GM04503 (cell line): ENCODE results near the gene TTN.

Experiments
- DNase-seq: peaks from one replicate; pipeline ENCODE4 v3.0.0-alpha.2; 2012; ENCODE audit warnings: low read depth

TTN gene

DNA sequence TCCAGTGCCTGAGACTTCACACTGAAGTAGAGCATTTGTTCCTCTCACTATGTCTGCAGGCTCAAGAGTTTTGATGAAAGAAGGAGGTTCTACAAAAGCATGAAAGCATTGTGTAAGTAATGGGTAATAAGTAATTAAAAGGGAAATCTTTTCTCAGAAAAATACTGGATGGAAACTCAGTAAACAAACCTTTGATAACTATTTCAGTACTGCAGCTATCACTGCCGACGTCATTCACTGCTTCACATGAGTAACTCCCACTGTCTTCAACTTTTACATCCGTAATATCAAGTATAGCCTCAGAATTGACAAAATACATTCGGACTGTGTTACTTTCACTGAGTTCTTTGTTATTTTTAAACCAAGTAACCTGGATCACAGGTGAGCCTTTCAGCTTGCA lies 72.7 kb downstream of the TTN start:
- DNase-seq, result no peak

DNA sequence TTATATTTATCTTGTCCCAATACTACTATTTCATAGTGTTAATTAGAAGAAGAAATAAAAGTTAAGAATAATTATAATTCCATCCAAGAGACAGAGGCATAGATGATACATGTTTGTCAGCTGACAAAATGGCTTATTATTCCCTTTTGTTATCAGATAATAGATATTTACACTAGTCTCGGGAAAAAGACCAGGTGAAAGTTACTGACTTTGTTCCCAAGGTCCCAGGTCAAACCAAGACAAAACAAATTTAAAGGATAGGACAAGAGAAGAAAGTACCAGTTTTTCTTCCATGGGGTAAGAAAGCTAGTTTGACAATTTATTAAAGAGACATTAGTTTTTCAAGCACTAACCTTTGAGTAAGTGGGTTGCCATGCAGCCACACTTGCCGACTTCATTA lies 73.2 kb downstream of the TTN start:
- no peak for DNase-seq

DNA sequence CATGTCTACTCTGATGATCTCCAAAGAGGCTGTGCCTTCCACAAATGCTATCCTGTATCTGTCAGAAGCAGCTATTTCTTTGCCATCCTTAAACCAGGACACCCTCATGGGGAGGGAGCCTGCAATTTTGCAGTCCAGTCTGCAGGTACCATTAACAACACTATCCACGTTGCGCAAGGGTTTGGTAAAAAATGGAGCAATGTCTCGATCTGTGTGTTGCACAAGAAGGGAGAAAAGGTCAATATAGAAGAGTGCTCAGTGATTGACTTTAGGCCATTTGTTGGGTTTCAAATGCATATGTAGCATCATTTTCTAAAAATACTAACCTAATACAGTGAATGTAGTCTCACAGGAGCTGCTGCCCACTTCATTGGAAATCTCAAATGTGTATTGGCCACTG lies 74.3 kb downstream of the TTN start:
- no peak for DNase-seq

DNA sequence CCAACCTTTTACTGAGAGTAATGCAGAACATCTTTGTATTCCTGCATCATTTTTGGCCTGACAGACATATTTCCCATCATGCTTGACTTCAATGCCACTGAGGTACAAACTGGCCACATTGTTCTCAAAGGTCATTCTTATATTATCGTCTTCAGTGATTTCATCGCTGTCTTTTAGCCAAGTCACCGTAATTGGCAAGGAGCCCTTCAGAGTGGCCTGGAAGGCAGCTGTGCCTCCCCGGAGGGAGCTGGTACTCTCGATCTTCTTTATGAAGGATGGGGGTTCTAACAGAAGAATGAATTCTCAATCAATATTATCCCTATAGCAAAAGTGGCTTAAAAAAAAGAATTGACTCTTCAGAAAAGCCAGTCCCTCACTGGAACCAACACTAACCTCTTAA lies 75.9 kb downstream of the TTN start:
- no peak for DNase-seq

DNA sequence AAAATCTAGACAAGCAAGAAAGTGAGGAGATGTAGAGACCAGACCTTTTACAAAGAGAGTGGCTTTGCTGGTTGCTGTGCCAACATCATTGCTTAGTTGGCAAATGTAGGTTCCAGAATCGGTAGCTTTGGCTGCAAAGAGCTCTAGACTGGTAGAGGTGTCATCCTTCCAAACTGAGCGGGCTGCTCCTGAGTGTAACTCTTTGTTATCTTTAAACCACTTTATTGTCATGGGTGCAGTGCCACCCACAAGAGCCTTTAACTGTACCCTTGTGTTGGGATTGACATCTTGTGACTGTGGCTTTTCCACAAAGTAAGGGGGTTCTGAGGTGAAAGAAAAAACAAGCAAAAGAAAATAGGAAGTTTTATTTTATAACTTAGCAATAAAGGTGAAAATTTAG lies 77.2 kb downstream of the TTN start:
- no peak for DNase-seq

DNA sequence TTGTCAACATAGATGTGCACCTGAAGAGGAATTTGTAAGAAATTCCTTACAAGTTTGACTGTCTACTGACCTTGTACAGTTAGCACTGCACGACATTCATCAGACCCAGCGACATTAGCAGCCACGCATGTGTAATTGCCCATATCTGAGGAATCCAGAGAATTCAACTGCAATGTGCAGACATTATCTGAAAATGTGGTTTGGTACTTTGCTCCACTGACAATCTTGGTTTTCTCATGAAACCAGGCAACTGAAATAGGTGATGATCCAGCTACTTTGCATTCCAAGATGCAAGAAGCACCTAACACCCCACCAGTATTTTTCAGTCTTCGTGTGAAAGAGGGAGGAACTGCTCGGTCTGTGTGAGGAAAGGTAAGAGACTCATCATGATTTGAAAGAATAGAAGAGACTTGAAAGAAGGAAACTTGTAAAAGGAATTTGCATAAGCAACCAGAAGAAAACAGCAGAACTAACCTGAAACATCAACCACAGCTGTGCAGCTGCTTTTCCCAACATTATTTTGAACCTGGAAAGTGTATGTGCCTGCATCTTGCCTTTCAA lies 83.4 kb downstream of the TTN start:
- DNase-seq, result no peak

DNA sequence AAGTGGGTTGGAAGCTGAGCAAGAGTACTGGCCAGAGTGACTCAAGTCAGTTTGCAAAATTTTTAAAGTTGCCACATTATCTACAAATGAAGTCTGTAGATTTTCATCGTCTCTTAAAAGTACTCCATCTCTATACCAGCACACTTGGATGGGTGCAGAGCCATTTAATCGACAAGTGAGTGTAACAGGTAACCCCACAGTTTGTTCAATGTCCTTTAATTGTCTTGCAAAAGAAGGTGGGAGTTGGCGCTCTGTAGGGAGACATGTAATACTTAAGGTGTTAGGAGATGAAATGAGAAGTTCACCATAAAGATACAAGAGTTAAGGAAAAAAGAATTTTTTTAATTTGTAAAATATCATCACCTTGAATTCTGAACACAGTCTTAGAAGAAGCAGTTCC lies 84.9 kb downstream of the TTN start:
- no peak for DNase-seq

DNA sequence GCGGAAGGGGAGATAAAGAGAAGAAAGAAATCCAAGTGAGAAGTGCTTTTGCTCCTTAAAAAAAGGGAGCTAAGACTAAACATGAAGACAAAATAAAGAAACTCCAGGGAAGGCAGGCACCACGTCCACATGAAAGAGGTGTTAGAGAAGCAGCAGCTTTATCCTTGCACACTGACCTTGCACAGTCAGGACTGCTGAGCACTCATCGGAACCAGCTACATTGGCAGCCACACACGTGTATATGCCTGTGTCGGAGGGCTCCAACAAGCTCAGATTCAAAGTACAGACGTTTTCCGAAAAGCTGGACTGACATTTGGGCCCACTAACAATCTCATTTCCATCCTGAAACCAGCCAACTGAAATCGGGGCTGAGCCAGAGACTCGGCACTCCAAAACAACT lies 88.2 kb downstream of the TTN start:
- no peak for DNase-seq

DNA sequence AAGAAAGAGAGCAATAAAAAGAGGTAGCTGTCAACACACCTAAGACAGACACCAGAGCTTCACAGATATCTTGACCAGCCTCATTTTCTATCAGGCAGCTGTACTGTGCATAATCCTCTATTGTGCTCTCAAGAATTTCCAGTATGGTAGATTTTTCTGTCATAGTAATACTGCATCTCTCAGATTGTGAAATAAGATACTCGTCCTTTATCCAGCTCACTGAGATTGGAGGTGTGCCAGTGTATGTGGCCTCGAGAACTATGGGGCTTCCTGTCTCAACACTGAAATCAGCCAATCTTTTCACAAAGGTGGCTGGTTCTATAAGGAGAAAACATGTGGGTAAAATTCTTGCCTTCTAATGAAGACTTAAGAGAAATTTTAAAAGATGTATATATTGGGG lies 88.9 kb downstream of the TTN start:
- DNase-seq, result no peak

DNA sequence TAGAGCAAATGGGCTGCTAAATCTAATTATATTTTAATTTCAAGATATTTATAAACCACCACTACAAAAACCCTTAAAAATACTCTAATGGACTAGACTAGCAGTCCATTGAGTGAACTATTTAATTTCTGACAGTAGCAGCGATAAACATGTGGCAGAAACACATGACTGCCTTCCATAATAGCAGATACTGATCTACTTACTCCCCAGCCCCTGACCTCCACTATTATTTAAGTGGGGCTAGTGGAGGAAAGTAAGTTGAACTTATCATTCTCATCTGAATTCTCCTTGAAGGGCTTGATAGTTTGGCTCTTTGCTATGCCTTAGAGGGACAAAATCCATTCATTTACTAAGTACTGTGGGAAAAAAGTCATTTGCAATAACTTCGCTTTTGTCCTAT lies 90.8 kb downstream of the TTN start:
- no peak for DNase-seq

DNA sequence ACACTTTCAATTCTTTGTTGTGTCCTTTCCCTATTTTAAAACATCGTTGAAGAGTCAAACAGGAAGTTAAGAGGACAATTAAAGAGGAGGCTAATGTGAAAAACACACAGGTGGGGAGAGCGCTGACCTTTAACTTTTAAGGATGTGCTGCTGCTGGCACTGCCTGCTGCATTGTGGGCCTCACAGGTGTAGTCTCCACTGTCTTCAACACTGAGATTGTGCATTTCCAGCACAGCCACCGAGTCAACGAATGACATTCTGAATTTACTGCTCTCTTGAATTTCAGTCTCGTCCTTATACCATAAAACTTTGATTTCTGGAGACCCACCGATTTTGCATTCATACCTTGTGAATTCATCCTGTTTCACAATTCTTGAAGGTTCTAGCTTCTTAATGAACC lies 91.9 kb downstream of the TTN start:
- no peak for DNase-seq

DNA sequence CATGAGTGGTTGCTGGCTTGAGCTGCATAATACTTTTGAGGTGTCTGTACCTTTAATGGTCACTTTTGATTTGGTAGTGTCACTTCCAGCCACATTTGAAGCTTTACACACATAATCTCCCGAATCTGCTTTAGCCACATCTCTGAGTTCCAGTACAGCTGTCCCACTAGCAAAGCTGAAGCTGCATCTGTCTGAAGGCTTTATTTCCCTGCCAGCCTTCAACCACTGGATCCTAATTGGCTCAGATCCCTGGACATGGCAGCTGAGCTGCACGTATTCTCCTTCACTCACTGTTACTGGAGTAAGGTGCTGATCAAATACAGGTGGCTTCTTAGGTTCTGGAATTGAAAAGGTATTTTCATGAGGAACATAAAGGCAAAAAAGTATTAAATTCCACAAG lies 99.7 kb downstream of the TTN start:
- DNase-seq, result no peak

DNA sequence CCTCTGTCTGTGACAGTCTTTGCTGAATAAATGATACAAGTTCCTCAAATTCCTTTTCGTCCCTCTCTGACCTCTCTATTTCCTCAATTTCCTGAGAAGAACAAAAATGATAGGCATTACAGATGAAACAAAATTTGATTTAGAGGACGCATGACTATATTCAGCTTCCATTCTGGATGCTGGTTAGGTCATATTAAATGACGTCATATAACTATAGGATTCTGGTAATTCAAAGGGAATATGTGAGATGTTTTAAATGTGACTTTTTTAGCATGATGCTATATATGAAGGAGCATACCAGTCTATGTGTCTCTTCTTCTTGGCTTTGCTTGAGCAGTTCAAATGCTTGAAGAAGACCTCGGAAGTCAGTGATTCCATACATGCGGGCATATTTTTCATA lies 102.3 kb downstream of the TTN start:
- DNase-seq, result no peak

DNA sequence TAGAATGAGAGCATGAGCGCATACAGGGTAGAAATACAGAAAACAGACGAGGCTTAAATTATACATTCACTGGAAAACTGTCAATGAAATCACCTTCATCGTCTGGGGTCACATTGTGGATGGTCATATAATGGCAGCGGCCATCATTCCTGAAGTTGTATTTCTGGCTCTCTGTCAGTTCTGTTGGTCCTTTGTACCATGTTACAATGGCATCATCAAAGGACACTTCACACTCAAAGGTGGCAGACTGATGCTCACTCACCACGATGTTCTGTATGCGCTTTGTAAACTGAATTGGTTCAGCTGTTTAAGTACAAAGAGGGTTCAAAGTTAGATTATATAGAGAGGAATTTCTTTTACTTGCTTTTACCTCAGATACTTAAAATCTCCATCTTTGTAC lies 104.9 kb downstream of the TTN start:
- DNase-seq, result no peak

DNA sequence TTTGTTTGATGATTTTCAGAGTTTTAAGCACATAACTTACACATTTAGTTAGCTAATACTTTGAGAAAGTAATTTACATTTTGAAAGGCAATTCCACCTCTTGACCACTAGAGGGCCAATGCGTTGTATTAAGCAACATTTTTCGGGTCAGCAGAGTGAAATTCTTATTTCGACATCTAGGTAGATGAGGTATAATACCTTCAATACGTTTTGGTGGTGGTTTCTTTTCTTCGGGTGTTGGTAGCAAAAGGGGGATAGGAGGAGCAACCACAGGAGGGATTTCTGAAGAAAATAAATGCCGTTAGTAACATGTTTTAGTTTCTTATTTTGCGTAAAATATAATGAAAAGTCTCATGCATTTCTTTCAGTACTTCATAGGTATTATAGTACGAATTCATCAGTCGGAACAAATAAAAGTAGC lies 106.3 kb downstream of the TTN start:
- no peak for DNase-seq

DNA sequence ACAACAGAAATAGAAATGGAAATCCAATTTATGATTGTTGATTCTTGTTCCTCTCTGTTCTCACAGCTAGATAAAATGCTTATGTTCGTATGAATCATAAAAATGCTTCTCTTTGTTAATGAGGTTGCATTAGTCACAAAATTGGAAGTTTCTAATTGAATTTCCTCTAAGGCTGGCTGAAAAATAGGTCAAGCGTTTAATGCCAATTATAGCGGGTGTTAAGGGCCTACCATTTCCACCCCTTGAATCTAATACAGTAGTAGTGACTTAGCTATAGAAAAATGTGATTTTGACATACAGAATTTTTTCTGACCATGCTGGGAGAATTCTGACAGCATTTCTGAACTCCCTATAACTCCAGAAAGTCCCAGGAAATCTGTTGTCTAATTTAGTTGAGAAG lies 107.1 kb downstream of the TTN start:
- no peak for DNase-seq

DNA sequence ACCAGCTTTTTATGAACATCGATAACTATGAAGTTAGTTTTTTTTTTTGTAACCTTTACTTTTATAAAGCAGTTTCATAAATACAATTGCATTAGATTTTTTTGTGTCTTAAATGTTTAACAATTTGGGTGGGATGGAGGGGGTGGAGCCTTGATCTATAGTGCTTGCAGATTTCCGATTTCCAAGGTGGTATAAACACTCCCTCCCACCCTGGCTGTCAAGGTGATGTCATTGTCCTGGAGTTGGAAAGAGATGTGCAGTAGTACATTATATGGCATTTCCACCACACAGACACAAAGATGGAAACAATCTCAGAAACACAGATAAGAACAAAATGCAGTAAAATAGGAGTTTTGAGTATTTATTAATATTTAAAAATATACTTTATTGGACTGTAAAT lies 114.4 kb downstream of the TTN start:
- DNase-seq, result no peak

DNA sequence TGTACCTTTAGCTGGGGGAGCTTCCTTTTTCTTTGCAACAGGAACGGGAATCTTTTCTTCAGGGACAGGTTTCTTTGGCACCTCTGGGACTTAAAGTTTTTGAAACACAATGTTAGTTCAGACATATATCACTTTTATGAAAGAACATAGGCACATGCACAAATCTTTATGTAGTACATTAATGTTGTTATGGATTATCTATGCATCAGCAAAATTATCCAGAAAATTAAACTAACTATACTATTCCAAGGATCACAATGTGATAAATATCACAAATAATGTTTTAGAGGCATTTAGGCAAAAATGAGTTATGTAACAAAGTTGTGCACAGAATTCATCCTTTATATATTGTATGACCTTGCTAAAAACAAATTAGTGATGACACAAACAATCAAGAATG lies 117.4 kb downstream of the TTN start:
- DNase-seq, result no peak

DNA sequence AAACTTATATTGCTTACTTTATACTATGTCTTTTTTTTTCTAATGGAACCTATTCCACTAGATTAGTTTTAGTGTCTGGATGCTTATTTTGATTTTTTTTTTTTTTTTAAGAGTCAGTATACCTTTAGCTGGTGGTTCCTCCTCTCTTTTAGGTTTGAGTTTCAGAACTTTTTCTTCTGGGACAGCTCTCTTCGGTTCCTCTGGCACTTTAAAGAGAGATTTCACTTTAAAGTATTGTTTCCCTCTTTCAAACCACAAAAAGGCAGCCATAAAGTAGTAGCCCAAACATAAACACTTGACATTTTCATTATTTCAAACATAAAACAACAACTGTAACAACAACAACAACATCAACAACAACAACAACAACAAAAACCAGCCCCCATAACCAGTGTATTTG lies 123.3 kb downstream of the TTN start:
- DNase-seq, result no peak

DNA sequence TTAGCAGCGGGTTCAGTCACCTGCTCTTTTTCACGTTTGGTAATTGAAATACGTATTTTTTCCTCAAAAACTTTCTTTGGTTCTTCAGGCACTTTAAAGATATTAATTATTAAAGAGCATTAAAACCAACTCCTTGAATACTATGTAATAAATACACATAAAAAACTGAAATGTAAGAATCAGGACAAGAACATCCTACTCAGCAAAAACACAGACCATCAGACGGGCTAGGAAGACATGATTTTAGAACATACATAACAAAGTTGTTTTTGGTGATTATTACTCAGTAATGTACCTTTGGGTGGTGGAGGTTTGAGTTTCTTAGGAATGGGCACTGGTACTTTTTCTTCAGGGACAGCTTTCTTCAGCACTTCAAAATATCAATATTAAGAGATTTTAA lies 126.1 kb downstream of the TTN start:
- DNase-seq, result no peak

DNA sequence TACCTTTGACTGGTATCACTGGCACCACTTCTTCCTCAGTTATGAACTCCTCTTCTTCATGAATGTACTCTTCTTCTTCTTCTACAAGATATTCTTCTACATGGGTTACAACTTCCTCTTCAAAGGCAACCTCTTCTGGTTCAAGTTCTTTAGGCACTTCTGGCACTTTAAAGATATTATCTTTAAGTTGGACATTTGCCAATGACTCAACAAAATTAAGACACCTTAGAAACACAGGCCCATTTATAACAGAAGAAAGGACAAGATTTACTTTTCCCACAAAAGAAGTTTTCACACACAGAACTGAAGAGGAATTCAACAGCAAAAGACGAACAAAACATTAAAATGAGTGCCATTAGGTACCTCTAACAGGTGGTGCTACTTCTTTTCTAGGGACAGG lies 127.3 kb downstream of the TTN start:
- DNase-seq, result no peak

DNA sequence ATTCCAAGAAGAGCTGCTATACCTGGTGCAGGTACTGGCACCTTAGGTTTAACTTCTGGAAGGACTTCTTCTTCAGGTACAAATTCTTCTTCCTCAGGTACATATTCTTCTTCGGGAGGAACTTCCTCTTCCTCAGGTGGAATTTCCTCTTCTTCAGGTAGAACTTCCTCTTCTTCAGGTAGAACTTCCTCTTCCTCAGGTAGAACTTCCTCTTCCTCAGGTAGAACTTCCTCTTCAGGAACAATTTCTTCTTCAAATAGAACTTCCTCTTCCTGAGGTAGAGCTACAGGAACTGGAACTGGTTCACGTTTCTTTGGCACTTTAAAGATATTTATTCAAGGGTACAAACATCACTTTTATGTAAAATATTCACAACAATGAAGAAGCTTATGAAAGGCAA lies 129.6 kb downstream of the TTN start:
- DNase-seq, result no peak

DNA sequence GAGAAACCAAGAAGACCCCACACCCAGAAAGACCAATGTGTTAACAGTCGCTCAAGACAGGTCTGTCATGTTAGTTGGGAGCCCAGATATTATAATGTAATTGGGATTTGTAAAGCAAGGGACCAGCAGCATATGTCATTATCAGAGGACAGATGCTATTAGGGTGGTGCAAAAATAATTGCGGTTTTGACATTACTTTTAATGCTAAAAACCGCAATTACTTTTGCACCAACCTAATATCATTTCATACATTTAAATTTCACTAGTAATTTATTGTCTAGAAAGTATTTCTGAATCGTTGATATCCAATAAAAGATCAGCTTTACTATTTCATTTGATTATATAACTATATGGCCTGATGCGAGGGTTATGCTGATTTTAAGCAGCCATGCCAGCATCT lies 131.2 kb downstream of the TTN start:
- no peak for DNase-seq

DNA sequence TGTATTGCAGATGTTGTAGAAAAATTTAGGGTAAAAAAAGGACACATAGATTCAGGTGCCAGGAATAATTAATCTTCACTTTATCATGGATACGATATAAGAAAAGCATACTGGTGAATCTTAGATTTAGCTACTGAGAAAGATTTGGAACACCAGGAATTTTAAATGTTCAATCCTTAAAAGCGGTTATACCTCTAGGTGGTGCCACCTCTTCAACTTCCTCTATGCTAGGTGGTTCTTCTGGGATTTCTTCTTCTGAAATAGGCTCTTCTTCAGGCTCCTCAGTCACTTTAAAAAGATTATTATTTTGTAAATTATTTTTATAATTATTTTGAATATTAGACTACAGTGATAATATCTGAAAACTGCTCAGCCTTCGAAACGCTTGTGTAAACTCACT lies 133.1 kb downstream of the TTN start:
- DNase-seq, result no peak

DNA sequence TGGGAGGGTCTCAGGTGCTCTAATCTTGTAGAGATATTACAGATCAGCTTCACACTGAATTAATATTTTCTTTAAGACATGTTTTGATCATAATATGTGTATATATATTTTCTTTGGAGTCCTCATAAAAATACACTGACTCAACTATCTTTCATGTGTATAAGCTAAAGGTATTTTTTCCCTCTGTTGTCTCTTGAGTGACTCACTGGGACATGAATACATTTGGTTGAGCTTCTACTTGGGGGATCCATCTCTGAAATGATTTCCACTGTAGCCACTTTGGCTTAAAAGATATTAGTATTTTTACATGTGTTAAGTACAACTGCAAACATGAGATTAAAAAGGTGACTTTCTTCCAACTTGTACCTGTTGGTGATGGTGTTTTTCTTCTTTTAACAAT lies 140.8 kb downstream of the TTN start:
- DNase-seq, result no peak
